Activated CD4-positive, alpha-beta T cell treated with anti-CD3 and anti-CD28 coated beads, Interleukin-2, amount 50 U/mL, for 48 hours (primary cell): ENCODE data around the gene ZSCAN21.

ENCODE experiments used
- DNase-seq, 2 experiments: peaks; one replicate each; pipeline ENCODE4 v3.0.0-alpha.2; 2020

Gene ZSCAN21

DNA sequence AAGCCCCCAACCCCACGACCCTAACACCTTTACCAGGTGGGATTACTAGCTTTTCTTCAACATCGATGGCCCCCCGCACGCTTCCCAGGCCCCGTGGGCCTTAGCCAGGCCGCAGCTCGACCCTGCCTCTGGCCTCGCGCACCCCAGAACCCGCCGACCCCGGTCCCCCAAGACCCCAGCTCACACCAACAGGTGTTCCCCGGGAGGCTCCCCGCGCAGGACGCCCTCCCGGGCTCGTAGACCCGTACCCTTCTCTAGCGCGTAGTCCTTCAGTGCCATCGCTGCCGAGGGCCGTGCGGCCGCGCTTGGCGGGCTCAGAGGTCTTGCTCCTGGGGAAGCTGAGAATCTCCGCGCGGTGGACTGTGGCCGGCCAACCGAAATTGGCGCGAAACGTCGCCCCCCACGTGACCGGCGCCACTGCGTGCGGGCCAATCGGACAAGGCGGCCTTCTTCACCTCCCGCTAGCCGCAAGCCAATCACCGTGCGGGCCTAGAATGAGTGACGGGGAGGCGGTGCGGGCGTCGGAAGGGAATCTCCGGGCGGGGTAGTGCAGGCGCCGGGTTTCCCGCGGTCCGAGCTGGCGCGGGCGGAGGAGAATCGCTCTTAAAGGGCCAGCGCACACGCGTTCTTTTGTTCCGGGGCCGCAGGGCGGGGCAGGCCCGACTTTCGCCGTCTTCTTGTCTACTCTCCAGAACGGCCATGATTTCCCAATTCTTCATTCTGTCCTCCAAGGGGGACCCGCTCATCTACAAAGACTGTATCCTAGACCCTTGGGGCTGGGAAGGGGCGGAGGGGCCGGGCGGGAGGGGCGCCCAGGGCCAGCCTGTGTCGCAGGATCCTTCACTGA, 51.7 kb downstream of the ZSCAN21 start, which contains the start of the genes AP4M1 and MCM7:
Gene AP4M1, plus strand, starts transcription at position 628 of the 847 bp plus-strand sequence. Its CDS starts 72 bp downstream, at position 700.
Gene MCM7, minus strand, starts transcription at position 382 of the 847 bp plus-strand sequence. Its CDS starts 103 bp downstream, at position 279.
- DNase-seq, result peak; percentile 98

DNA sequence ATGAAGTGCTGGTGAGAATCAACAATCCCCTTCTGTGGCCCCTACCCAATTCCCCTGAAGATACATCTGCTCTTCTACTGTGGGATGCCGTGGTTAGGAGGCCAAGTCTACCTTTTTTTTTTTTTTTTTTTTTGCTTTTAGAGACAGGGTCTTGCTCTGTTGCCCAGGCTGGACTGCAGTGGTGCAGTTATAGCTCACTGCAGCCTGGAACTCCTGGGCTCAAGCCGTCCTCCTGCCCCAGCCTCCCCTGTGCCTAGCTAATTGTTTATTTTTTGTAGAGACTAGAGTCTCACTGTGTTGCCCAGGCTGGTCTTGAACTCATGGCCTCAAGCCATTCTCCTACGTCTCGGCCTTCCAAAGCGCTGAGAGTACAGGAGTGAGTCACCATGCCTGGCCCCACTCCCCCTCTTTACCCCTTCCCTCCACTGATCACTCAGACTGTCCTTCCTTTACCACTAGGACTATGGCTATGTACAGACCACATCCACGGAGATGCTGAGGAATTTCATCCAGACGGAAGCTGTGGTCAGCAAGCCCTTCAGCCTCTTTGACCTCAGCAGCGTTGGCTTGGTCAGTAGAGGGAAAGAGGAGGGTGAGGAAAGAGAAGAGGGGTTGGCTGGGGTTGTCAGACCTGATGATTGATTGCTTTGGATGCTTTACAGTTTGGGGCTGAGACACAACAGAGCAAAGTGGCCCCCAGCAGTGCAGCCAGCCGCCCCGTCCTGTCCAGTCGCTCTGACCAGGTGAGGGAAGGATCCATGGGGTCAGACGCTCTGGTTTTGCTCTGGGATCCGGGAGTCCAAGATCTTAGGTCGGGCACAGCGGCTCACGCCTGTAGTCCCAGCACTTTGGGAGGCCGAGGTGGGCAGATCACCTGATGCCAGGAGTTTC, 53.6 kb downstream of the ZSCAN21 start:
- DNase-seq, result no peak

DNA sequence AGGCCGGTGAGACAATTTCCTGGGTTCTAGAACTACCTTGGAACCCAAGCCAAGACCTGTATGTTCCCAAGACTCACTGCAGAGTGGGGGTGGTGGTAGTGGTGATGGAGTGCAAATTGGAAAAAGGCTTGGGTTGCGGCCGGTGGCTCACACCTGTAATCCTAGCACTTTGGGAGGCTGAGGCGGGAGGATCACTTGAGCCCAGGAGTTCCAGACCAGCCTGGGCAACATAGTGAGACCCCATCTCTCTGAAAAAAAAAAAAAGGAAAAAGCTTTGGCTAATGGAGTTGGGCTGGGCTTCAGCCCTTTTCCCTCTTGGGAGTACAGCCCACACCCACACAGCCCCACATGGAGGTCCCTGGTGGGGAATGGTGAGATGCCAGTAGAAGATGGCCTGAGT, 56.0 kb downstream of the ZSCAN21 start:
- DNase-seq, result no peak

DNA sequence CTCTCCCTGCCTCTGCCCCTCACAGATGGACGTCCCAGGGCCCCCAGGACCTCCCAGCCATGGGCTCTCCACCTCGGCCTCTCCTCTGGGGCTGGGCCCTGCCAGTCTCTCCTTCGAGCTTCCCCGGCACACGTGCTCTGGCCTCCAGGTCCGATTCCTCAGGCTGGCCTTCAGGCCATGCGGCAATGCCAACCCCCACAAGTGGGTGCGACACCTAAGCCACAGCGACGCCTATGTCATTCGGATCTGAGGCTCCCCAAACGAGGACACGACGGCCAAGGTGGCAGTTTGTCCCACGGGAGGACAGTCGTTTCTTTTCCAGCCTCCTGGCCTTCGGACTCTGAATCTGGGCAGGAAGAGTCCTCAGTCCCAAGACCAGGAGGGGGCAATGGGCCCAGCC, 57.1 kb downstream of the ZSCAN21 start:
- DNase-seq, result no peak

DNA sequence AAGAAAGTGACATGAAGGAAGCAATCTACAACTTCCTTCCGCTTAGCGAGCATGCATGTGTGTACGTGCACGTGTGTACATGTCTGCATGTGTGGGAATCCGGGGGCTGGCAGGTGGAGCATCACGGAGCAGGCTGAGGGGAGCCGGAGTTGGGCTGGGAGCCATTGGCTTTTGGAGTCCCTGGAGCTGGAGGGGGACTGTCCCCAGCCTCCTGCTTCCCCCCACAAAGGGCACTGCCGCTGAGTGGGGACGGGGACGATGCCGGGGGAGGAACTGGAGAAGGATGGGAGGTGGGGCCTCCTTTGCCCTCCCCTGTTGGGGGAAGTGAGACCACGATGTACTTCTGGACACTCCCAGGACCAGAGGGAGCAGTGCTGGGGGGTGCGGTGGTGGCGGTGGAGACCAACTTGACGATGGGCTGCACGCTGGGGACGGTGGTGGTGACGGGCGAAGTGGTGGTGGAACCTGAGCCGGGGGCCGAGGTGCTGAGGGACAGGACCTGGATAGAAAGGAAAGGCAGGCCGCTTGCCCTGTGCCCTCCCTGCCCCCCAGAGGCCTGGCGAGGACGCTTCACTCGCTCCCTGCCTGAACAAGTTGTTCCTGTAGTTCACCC, 57.7 kb downstream of the ZSCAN21 start:
- no peak for DNase-seq

DNA sequence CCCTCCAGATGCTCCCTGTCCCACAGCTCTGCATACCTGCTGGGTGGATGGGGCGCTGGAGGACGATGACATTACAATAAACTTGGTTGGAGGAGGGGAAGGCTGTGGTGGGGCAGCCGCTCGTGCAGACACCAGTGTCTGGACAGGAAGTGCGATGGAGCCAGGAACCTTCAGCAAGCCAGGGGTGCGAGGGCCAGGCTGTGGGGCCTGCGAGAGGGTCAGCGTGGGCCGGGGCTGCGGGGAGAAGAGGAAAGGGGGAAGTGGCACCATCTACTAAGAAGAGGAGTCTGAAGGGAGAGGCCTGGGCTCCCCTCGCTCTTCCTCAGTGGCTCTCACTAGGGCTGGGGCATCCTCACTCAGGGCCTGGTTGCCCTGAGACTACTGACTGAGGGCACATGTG, 58.3 kb downstream of the ZSCAN21 start:
- DNase-seq, result no peak

DNA sequence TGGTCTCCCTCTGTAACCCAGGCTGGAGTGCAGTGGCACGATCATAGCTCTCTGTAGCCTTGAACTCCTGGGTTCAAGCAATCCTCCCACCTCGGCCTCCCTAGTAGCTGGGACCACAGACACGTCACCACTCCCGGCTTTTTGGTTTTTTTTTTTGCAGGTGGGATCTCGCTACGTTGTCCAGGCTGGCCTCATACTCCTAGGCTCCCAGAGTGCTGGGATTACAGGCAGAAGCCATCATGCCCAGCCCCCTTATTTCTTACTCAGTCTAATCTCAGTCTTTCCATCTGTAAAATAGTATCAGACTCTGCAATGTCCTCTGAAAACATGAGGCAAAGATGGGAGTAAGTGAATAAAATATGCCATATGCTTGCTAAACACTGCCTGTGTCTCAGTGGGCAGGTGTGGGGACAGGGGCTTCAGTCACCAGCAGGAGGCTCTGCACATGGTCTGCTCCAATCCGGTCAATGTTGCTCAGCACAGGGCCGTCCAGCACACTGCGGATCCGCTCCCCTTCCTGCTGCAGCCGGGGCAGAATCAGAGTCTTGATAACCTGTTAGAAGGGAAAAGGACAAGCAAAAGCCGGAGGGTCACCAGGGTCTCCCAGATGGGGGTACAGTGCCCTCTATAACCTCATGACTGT, 60.1 kb downstream of the ZSCAN21 start:
- no peak for DNase-seq

DNA sequence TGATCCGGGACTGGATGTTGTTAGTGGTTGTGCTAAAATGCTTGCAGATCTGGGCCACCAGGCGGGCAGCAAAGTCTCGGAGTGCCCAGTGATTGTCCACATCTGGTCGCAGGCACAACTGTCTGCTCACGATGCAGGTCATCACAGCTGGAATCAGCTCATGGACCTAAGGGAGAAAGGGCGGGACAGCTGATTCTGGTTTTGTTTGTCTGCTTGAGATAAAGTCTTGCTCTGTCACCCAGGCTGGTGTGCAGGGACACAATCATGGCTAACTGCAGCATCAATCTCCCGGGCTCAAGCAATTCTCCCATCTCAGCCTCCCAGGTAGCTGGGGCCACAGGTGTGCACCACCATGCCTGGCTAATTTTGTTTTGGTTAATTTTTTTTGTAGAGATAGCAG, 61.6 kb downstream of the ZSCAN21 start:
- DNase-seq, result no peak

DNA sequence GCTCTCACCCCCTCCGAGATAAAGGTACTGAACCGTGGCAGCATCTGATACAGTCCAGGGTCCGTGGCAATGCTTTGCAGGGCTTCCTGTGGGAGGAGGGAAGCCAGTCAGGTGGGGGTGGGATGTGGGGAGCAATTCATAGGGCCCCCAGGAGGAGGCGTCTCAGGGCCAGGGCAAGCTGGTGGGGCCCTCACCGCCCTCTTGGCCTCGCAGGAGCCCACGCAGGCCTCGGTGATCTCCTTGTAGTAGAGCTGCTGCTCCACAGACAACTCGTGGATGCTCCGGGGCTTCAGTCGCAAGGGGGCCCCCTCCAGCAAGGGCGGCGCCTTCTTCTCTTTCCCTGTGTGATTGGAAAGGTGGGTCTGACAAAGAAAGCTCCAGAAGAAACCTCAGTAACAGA, 62.3 kb downstream of the ZSCAN21 start:
- DNase-seq, result no peak
